K562 (cell line): Measurements from ENCODE around the gene ABCF3. TPM values are rescaled to one million over a fixed set of nuclear protein-coding genes. Genes with fewer than 3 reads are reported as not detected.

ENCODE experiments used
- ATAC-seq: fragments of 200-7000 bp; cut with Tn5 transposase; 3 replicates; pipeline ENCODE4 v1.9.1; 2020; ENCODE audit warnings: moderate library complexity
- BruUV-seq: library from RNA; stranded (reverse); fragments of 400-500 nt; replicated peaks from 2 replicates; lab custom pipeline; 2021; lab: Mats Ljungman, UMichigan
- CTCF ChIA-PET: fragments of 300-600 bp; formaldehyde crosslinking; extraction: SDS; loops from one replicate; lab custom pipeline; 2021; ENCODE audit warnings: low intra/inter-chr PET ratio; lab: Yijun Ruan, JAX
- POLR2A ChIA-PET: fragments of 300-600, 350-650 bp; sonication (Branson Sonifier 250); formaldehyde crosslinking; extraction: SDS; loops from one replicate; lab custom pipeline; 2021; ENCODE audit warnings: antibody characterized with exemption, inconsistent platforms; lab: Yijun Ruan, JAX
- DNase-seq, 4 experiments: peaks; one replicate each; pipeline versions ENCODE4 v3.0.0 to v3.0.0-alpha.2; 2011 to 2018; ENCODE audit warnings: low spot score in 3 of 4, mixed read lengths in 3 of 4; ENCODE audit errors: extremely low read depth in 1 of 4
- FAIRE-seq: peaks from 2 replicates; lab custom pipeline; 2011; peaks lifted over from hg19 to GRCh38; lab: Jason Lieb, UNC
- H2AFZ ChIP-seq: 2 replicates; pipeline ENCODE4 v1.6.0; 2011; ENCODE audit warnings: low read depth, low read length, control low read depth, inconsistent platforms
- H3K27ac ChIP-seq: fragments of 200-600 bp; 3 replicates; pipeline ENCODE4 v1.8.0; 2011; ENCODE audit warnings: low read depth, mild to moderate bottlenecking, control low read depth, inconsistent platforms, low read length, moderate library complexity, mixed read lengths; ENCODE audit errors: extremely low read depth
- H3K27me3 ChIP-seq, 2 experiments: fragments of 300-600 bp in 1 of 2; 2 replicates in 1 of 2; 3 replicates in 1 of 2; pipeline versions ENCODE4 v1.6.0 to v1.8.0; 2011; ENCODE audit warnings: inconsistent platforms in 2 of 2, low read length in 2 of 2, mild to moderate bottlenecking in 1 of 2, mixed read lengths in 1 of 2, moderate library complexity in 1 of 2; ENCODE audit not compliant: control insufficient read depth in 2 of 2, insufficient read depth in 2 of 2
- H3K36me3 ChIP-seq: fragments of 300-600 bp; 3 replicates; pipeline ENCODE4 v1.8.0; 2011; ENCODE audit warnings: mild to moderate bottlenecking, low read length, inconsistent platforms; ENCODE audit not compliant: control insufficient read depth, insufficient read depth
- H3K4me1 ChIP-seq, 2 experiments: fragments of 200-600 bp in 1 of 2; replicated peaks in 1 of 2; 2 replicates in 1 of 2; 3 replicates in 1 of 2; pipeline versions ENCODE4 v1.5.1 to v1.8.0; 2011; ENCODE audit warnings: inconsistent platforms in 2 of 2, low read length in 2 of 2, mild to moderate bottlenecking in 1 of 2, mixed read lengths in 1 of 2, moderate library complexity in 1 of 2; ENCODE audit not compliant: control insufficient read depth in 2 of 2, insufficient read depth in 2 of 2
- H3K4me2 ChIP-seq: 2 replicates; pipeline ENCODE4 v1.6.1; 2011; ENCODE audit warnings: low read length, control low read depth, inconsistent platforms, mixed read lengths; ENCODE audit not compliant: insufficient read depth
- H3K4me3 ChIP-seq: fragments of 200-600 bp; sonication (generic), shearing (Covaris generic); 2 replicates; pipeline ENCODE4 v1.5.1; 2016; ENCODE audit warnings: control low read depth, inconsistent platforms
- H3K79me2 ChIP-seq: fragments of 200-600 bp; 3 replicates; pipeline ENCODE4 v1.8.0; 2011; ENCODE audit warnings: low read length, inconsistent platforms; ENCODE audit not compliant: control insufficient read depth, insufficient read depth
- H3K9ac ChIP-seq, 2 experiments: 2 replicates each; pipeline versions ENCODE4 v1.6.0 to v1.6.1; 2011; ENCODE audit warnings: low read depth in 2 of 2, low read length in 2 of 2, control low read depth in 1 of 2, inconsistent platforms in 1 of 2, mild to moderate bottlenecking in 1 of 2, mixed read lengths in 1 of 2; ENCODE audit not compliant: insufficient read depth in 1 of 2
- H3K9me1 ChIP-seq: one replicate; pipeline ENCODE4 v1.6.0; 2011; ENCODE audit warnings: inconsistent platforms, mild to moderate bottlenecking, low read length, moderate library complexity; ENCODE audit not compliant: control insufficient read depth, insufficient read depth
- H3K9me3 ChIP-seq: replicated peaks from 2 replicates; pipeline ENCODE4 v1.5.1; 2011; ENCODE audit warnings: low read depth, low read length, inconsistent platforms; ENCODE audit not compliant: control insufficient read depth, insufficient read depth
- H4K20me1 ChIP-seq: replicated peaks from 2 replicates; pipeline ENCODE4 v1.6.1; 2011; ENCODE audit warnings: low read length, inconsistent platforms, mixed read lengths; ENCODE audit not compliant: control insufficient read depth, insufficient read depth
- AFF4 ChIP-seq: sonication (generic); formaldehyde crosslinking; IDR thresholded peaks from 2 replicates; pipeline ENCODE4 v1.8.0; 2023; ENCODE audit warnings: mild to moderate bottlenecking, missing genetic modification reagents
- FIP1L1 ChIP-seq: fragments of 200-400 bp; formaldehyde crosslinking; IDR thresholded peaks from 2 replicates; pipeline ENCODE4 v1.6.1; 2018; ENCODE audit warnings: mild to moderate bottlenecking, low read depth, low read length; ENCODE audit not compliant: poor library complexity, severe bottlenecking
- KDM4B ChIP-seq, 2 experiments: fragments of 450-650 bp in 1 of 2; sonication (generic) in 1 of 2; IDR thresholded peaks; 2 replicates each; pipeline ENCODE4 v1.6.1; 2016 to 2017; ENCODE audit warnings: borderline replicate concordance in 2 of 2, antibody characterized with exemption in 1 of 2, low read depth in 1 of 2, mild to moderate bottlenecking in 1 of 2
- POU5F1 ChIP-seq: fragments of 150-350 bp; IDR thresholded peaks from 2 replicates; pipeline ENCODE4 v1.6.1; 2014; ENCODE audit warnings: borderline replicate concordance, low read length, low read depth, mild to moderate bottlenecking; ENCODE audit not compliant: partially characterized antibody
- PRPF4 ChIP-seq: fragments of 200-400 bp; formaldehyde crosslinking; IDR thresholded peaks from one replicate; pipeline ENCODE4 v1.6.1; 2017; ENCODE audit warnings: low read length, low read depth, mild to moderate bottlenecking; ENCODE audit not compliant: insufficient read depth, poor library complexity, severe bottlenecking
- SPI1 ChIP-seq: IDR thresholded peaks from 2 replicates; pipeline ENCODE4 v1.6.1; 2011; ENCODE audit warnings: low read depth, low read length, control low read depth, borderline replicate concordance
- SREBF2 ChIP-seq: sonication (generic); formaldehyde crosslinking; IDR thresholded peaks from 2 replicates; pipeline ENCODE4 v1.4.0; 2020; ENCODE audit warnings: mild to moderate bottlenecking, missing genetic modification reagents
- TEAD4 ChIP-seq, 2 experiments: sonication (generic) in 1 of 2; formaldehyde crosslinking in 1 of 2; IDR thresholded peaks; 2 replicates each; pipeline versions ENCODE4 v1.6.1 to v1.8.0; 2012 to 2022; ENCODE audit warnings: borderline replicate concordance in 1 of 2, inconsistent platforms in 1 of 2, low read length in 1 of 2, mild to moderate bottlenecking in 1 of 2, missing genetic modification reagents in 1 of 2
- ZNF324 ChIP-seq: fragments of 250-450 bp; sonication (Bioruptor Pico); IDR thresholded peaks from 2 replicates; pipeline ENCODE4 v1.4.0; 2020; ENCODE audit warnings: mild to moderate bottlenecking
- ZNF354B ChIP-seq: fragments of 250-450 bp; sonication (Bioruptor Pico); IDR thresholded peaks from 2 replicates; pipeline ENCODE4 v1.4.0; 2020
- WGBS: fragments of 100-300 bp; shearing (Covaris generic); methylation state at CpG from one replicate; pipeline ENCODE4 v1.1.6; 2016; ENCODE audit warnings: low coverage, mixed read lengths; ENCODE audit not compliant: insufficient coverage; ENCODE audit errors: missing lambda C conversion rate; 5-methylcytosine and 5-hydroxymethylcytosine counted together
- in situ Hi-C: fragments of 300-500 bp; cut with MboI; formaldehyde crosslinking; loops from 4 replicates; pipeline ENCODE4 v1.15.0; 2018; ENCODE audit warnings: inconsistent platforms, mixed read lengths
- intact Hi-C: fragments of 100-400 bp; cut with micrococcal nuclease; formaldehyde crosslinking; loops from 2 replicates; pipeline ENCODE4 v1.14.2; 2022
- polyA plus RNA-seq, 8 experiments: library from polyadenylated mRNA; depleted of rRNA in 4 of 8; stranded (reverse) in 5 of 8; unstranded in 3 of 8; fragments of >200 nt; fragmentation: Nextera tagmentation in 2 of 8; fragmentation: Illumina TruSeq in 1 of 8; extraction: Ambion mirVana in 2 of 8; extraction: Trizol in 1 of 8; gene quantifications; 2 replicates each; pipeline versions ENCODE4 v1.2.1 to v1.2.3, GENCODE V29; 2011 to 2014; ENCODE audit warnings: inconsistent platforms in 1 of 8, missing spikeins in 1 of 8
- total RNA-seq, 7 experiments: library from RNA; depleted of rRNA in 6 of 7; stranded (reverse); fragments of >200 nt in 6 of 7; fragmentation: Illumina TruSeq in 2 of 7; extraction: Trizol in 2 of 7; gene quantifications; 2 replicates each; pipeline versions ENCODE4 v1.2.1 to v1.2.3, GENCODE V29; 2011 to 2021; ENCODE audit warnings: low replicate concordance in 1 of 7

The ABCF3 gene
- total and polyA plus RNA-seq, 9 of the 15 experiments (the other 6 are each of a cell fraction or from before 2014, with no cell fraction given), result 6.7 to 77.9 (median 45.1) TPM

GRCh38 chr3:184218814-184219213 is 32.8 kb downstream of the ABCF3 start:
- FAIRE-seq (no peak), DNase-seq (no peak)
- Histone ChIP-seq H3K79me2 (no peaks in the 10 kb centered on the region), H3K4me2 (no peak overlapping the region), H3K9me1 (no peaks in the 10 kb centered on the region), H2AFZ (no peak overlapping the region), H3K4me3 (no peak overlapping the region), H3K9me3 (no peaks in the 10 kb centered on the region)
- ChIA-PET CTCF (no interaction called here), POLR2A (interaction anchor here (0.5 to 1.5 kb wide), 3 partner anchors 9 to 357 kb away, joined by 3 read pairs; no protein-coding TSS in a partner anchor)
- intact Hi-C loops, result no loop called here
- 0 out of 2 replicates have a peak, but pooled peaks have one; percentile 24 for TF ChIP-seq SPI1
- TF ChIP-seq ZNF324 (CRISPR knock-in tag), result no peak
- TF ChIP-seq, all 486 proteins: peak for 1
- no peak for ATAC-seq
- in situ Hi-C loops, result no loop called here
- Histone ChIP-seq H3K4me1 (no peaks in the 10 kb centered on the region), H3K36me3 (no peaks in the 10 kb centered on the region), H3K27me3 (peaks cover 24 to 38% of the 10 kb centered on the region in 2 experiments; a peak in 4 of 5 replicates), H3K27ac (no peak overlapping the region), H4K20me1 (no peaks in the 10 kb centered on the region), H3K9ac (no peak overlapping the region)
- 0% methylated on average over 4 of the region's 4 CpGs for WGBS
- no TSS peak for BruUV-seq

- H3K9me3 ChIP-seq, result no peaks in the 10 kb centered on the region
- ChIA-PET CTCF (no interaction called here), POLR2A (interaction anchor here (0.6 to 0.7 kb wide), 2 partner anchors 98 to 449 kb away, joined by 3 read pairs; no protein-coding TSS in a partner anchor)
- no peak overlapping the region for H3K4me2 ChIP-seq
- FAIRE-seq (no peak), ATAC-seq (no peak), DNase-seq (no peak)
- H3K4me1 ChIP-seq, result no peaks in the 10 kb centered on the region
- H3K4me3 ChIP-seq, result no peak overlapping the region
- no peaks in the 10 kb centered on the region for H3K9me1 ChIP-seq
- no peaks in the 10 kb centered on the region for H3K36me3 ChIP-seq
- BruUV-seq, result no TSS peak
- H3K9ac ChIP-seq, result no peak overlapping the region
- no peaks in the 10 kb centered on the region for H3K79me2 ChIP-seq
- no peak overlapping the region for H2AFZ ChIP-seq
- WGBS, result 2% methylated on average over 3 of the region's 3 CpGs
- H3K27me3 ChIP-seq, result peaks cover 18 to 44% of the 10 kb centered on the region in 2 experiments; a peak in 4 of 5 replicates
- intact Hi-C loops (no loop called here), in situ Hi-C loops (no loop called here)
- no peak overlapping the region for H3K27ac ChIP-seq
- peaks cover 1% of the 10 kb centered on the region; the same call in 1 of the 2 replicates for H4K20me1 ChIP-seq
- TF ChIP-seq SREBF2 (CRISPR knock-in tag) (no peak), PRPF4 (no peak), TEAD4 (IDR thresholded peaks at IDR 0.05; ENCODE audit: low read length) (no peak), TEAD4 (CRISPR knock-in tag; IDR thresholded peaks at IDR 0.05; ENCODE audit: borderline replicate concordance) (no peak), POU5F1 (no peak), ZNF354B (CRISPR knock-in tag) (no peak), AFF4 (CRISPR knock-in tag) (no peak), KDM4B (IDR thresholded peaks at IDR 0.05; ENCODE audit: borderline replicate concordance in 2 of 2, low read depth in 1 of 2) (no peak), FIP1L1 (no peak)
Observed at GRCh38 chr3:184222521-184222920, 36.5 kb downstream of the ABCF3 start.
